ENCODE results near the gene REEP3.

REEP3 gene

GRCh38 chr10:63515002-63515763 is 6.0 kb upstream of the REEP3 start:
- no peak for DNase-seq

GRCh38 chr10:63516207-63516606 is 5.0 kb upstream of the REEP3 start:
- no peak for DNase-seq

- DNase-seq: no peak
Observed at GRCh38 chr10:63518690-63519288, 2.4 kb upstream of the REEP3 start.

GRCh38 chr10:63521416-63522276 is 445 bp downstream of the REEP3 start:
- peak; percentile 60 for DNase-seq

GRCh38 chr10:63522277-63522687 is 1.1 kb downstream of the REEP3 start:
- DNase-seq: no peak

- no peak for DNase-seq
Observed at GRCh38 chr10:63522995-63523394, 1.8 kb downstream of the REEP3 start.

- DNase-seq: no peak
Observed at GRCh38 chr10:63525021-63525420, 3.8 kb downstream of the REEP3 start.

- DNase-seq: no peak
Observed at GRCh38 chr10:63527401-63527800, 6.2 kb downstream of the REEP3 start.

GRCh38 chr10:63528084-63528744 is 7.0 kb downstream of the REEP3 start:
- DNase-seq: no peak

- no peak for DNase-seq
Observed at GRCh38 chr10:63530409-63530808, 9.2 kb downstream of the REEP3 start.

GRCh38 chr10:63534723-63535122 is 13.5 kb downstream of the REEP3 start:
- no peak for DNase-seq

- DNase-seq: no peak
Observed at GRCh38 chr10:63536698-63537097, 15.5 kb downstream of the REEP3 start.

GRCh38 chr10:63537536-63537935 is 16.3 kb downstream of the REEP3 start:
- DNase-seq: no peak

GRCh38 chr10:63539377-63539776 is 18.2 kb downstream of the REEP3 start:
- no peak for DNase-seq

- DNase-seq: no peak
Observed at GRCh38 chr10:63539994-63540393, 18.8 kb downstream of the REEP3 start.

- DNase-seq: no peak
Observed at GRCh38 chr10:63542835-63543575, 21.8 kb downstream of the REEP3 start.

GRCh38 chr10:63543576-63543962 is 22.4 kb downstream of the REEP3 start:
- DNase-seq: no peak

- DNase-seq: no peak
Observed at GRCh38 chr10:63544418-63544817, 23.2 kb downstream of the REEP3 start.

GRCh38 chr10:63547628-63548360 is 26.6 kb downstream of the REEP3 start:
- no peak for DNase-seq

- DNase-seq: no peak
Observed at GRCh38 chr10:63548860-63549259, 27.7 kb downstream of the REEP3 start.

- no peak for DNase-seq
Observed at GRCh38 chr10:63549810-63550209, 28.6 kb downstream of the REEP3 start.

GRCh38 chr10:63553031-63553430 is 31.8 kb downstream of the REEP3 start:
- DNase-seq: no peak

Measured in NCI-H510A (cell line).